GM21576 (cell line): ENCODE measurements around the gene KLHL36.
"Not testable (repeated sequence)": the region's sequence is repeated elsewhere in the genome, so short reads cannot be mapped to it uniquely, and the experiment has no call there.

Experiments
- ATAC-seq: cut with Tn5 transposase; IDR thresholded peaks from one replicate; pipeline ENCODE4 v1.9.1; 2021; ENCODE audit warnings: mild to moderate bottlenecking, moderate library complexity; ENCODE audit not compliant: unreplicated experiment

KLHL36 gene

DNA sequence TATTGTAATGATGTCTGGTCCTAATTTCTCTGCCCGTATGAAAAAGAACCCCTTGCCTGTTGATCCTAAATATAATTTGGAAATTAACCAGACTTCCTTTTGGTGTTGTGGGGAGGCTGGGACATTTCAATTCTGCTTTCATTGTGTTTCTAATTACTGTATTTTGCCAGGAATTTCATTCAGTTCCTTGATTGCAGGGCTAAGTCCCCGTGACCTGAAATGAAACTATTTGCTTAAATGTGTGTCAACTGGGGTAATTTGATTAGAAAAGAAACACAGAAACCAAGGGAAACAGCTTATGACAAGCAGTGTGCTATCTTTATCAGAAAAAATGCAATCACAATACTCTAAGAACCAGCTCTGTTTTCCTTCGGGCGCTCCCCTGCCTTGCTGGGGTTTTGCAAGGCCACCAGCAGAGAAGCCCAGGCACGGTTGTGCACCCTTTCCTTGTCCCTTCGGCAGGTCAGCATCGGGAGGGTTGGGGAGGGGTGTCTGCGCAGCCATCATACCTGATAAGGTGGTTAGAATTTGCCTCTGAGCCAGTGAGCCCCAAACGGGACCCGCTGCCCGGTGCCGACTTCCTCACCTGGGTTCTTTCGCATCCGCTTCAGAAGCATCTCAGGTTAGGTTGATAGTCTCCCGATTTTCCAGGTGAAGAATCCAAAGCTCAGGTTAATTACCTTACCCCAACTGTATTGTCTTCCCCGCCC, 19.4 kb downstream of the KLHL36 start:
- no peak for ATAC-seq

GRCh38 chr16:84670063-84670462, 21.8 kb downstream of the KLHL36 start:
- no peak for ATAC-seq

DNA sequence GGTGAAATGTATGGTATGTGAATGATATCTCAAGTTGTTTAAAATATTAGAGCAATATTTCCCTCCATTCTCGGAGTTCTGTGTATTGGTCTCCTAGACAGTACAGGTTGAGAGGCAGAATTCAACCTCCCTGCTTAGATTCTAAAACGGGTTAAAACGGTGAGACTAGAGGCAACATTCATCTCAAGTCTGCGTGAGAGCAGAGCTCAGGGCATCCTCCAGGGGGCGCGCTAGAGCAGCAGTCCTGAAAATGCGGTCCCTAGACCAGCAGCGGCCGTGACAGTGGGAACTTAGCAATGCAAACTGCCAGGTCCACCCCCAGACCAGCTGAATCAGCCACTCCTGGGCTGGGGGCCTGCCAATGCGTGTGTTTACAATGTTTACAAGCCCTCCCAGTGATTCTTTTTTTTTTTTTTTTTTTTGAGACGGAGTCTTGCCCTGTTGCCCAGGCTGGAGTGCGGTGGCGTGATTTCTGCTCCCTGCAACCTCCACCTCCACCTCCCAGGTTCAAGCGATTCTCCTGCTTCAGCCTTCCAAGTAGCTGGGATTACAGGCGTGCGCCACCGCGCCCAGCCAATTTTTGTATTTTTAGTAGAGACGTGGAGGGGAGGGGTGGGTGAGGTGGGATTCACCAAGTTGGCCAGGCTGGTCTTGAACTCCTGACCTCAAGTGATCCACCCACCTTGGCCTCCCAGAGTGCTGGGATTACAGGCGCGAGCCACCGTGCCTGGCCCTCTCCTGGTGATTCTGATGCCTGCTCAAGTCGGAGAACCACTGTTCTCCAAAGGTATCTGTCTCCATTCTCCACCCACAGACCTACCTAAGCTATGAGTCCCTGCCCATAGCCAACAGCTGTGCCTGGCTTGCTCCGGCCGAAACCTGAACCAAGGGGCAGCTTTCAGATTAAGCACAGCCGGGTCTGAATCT, 24.2 kb downstream of the KLHL36 start:
- no peak for ATAC-seq

- ATAC-seq = no peak
Observed at GRCh38 chr16:84673203-84673535, 24.9 kb downstream of the KLHL36 start.

GRCh38 chr16:84673561-84673960, 25.2 kb downstream of the KLHL36 start:
- ATAC-seq = no peak

DNA sequence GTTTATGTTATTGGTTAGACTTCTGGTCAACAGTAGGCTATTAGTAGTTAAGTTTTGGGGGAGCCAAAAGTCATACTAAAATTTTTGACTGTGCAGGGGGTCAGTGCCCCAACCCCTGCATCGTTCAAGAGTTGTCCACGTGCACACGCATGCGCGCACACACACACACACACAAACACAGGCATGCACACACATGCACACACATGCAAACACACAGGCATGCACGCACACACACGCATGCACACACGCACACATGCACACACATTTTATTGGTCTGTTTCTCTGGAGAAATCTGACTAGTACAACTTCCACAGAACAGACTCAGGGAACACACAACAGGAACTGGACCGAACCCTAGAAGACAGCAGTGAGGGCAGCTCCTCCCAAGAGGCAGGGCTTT, 27.1 kb downstream of the KLHL36 start:
- ATAC-seq = no peak

GRCh38 chr16:84675884-84676283, 27.6 kb downstream of the KLHL36 start:
- no peak for ATAC-seq

DNA sequence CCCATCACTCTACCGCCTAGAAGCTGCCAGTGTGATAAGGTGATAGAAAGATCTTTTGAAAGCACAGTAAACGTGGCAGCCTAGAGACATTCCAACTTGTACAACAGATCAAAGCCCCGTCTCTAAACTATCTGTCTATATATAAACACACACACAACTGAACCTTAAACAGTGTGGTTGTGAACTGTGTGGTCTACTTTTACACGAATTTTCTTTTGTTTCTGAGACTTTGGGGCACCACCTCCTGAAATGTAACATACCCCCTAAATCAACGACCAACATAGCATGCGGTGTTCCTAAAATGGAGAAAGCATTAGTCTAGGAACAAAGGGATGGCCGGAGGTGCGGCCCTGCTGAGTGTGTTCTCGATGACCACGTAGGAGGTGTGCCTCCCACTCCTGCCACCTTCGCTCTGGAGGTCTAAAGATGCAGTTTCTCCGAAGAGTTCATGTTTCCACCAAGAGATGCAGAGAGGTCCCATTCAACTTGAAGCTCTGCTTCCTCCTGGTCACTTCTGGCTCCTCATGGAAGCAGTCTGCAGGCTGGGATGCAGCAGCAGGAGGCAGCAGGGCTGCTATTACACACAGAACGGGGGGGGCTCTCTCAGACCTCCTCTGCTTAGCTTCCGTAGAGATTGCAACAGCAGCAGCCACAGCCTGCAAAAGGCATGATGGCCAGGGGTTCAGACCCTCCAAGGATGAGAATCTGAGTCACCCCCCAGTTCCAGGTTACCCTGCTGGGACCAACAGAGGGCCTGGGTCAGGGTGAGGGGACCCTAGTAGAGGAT, 28.9 kb downstream of the KLHL36 start:
- no peak for ATAC-seq

- no peak for ATAC-seq
Observed at GRCh38 chr16:84677849-84678248, 29.5 kb downstream of the KLHL36 start.

DNA sequence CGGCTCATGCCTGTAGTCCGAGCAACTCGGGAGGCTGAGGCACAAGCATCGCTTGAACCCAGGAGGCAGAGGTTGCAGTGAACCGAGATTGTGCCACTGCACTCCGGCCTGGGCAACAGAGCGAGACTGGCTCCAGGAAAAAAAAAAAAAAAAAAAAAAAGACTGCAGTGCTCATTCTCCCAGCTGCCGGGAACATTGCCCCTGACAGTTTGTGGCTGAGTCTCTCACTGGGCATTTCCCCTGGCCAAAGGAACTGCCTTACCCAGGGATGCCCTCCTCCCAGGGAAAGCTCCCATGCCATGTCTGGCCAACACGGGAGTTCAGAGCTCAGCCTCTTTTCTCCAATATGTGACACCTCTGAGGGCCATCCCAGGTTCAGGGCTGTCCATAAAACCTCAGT, 30.2 kb downstream of the KLHL36 start:
- ATAC-seq = no peak

DNA sequence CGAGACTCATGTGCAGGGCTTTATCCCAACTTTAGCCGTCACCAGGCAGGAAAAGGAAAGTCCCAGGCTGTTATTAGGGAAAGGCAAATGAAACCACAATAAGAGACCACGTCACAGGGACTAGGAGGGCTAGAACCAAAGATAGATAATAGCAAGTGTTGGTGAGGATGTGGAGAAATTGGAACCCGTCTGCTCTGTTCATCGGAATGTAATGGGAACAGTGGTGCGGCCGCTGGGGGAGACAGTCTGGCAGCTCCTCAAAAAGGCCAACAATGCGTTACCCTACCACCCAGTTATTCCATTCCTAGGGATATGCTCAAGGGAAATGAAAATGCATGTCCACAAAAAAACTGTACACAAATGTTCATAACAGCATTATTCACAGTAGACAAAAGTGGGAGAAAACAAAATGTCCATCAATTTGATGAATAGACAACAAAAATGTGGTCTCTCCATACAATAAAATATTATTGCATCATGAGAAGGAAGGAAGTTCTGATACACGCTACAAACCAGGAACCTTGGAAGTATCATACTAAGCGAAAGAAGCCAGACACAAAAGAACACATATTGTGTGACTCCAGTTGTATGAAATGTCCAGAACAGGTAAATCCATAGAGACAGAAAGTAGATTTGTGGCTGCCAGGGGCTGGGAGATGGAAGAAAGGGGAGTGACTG, 32.0 kb downstream of the KLHL36 start:
- no peak for ATAC-seq

DNA sequence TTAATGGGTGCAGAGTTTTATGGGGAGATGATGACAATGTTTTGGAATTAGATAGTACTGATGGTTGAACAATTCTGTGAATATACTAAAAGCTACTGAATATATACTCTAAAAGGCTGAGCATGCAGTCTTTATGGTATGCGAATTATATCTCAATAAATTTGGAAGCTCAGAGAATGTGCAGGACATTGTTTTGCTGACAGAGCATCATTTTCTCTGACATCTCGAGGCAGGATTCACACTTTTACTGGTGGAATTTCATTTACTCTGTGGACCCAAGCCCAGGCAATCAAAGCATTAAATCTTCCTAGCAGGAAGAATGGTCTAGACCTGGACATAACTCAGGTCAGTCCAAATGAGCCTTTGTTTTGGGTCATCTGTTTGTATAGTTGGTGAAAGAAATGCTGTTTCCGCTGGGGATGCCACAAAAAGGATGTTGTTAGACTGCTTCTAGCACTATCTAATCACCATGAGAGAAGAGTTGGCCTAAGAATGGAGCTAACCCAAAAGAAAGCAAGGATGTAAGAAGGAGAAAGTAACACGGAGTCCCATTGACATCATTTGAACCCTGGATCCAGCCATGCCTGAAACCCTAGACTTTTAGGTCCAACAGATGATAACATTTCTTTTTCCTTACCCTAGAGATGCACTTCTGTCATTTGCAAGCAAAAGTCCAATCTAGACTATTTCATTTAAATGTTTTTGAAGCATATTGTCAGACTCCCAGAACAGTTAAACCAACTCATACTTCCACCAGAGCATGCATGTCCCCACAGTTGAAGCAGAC, 32.7 kb downstream of the KLHL36 start:
- no peak for ATAC-seq

DNA sequence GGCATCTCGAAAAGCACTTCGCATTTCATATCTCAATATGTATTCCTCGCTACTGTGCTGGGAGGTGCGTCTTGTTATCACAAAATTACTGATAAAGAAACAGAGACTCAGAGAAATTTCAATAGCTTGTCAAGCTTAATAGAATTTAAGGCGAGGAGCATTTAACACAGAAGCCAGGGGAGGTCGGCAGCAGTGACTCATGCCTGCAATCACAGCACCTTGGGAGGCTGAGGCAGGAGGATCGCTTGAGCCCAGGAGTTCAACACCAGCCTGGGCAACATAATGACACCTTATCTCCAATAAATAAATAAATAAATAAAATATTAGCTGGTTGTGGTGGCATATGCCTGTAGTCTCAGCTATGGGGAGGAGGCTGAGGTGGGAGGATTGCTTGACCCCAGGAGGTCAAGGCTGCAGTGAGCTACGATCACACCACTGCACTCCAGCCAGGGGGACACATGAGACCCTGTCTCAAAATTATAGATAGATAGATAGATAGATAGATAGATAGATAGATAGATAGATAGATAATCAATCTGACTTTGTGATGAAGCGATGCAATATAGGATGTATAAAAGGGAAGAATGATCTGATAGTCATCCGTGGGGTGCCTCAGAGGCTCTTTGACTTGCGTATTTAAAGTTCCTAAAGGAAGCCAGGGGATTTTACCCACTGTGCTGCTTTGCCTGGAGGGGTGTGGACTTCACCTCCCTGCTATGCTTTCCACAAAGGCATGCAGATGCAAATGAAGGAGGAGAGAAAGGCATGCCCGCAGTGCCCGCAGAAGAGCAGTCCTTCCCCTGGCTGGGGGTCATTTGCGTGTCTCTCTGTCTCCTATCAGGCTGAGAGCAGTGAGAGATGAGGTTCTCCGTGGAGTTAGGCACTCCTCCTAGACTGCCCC, 35.6 kb downstream of the KLHL36 start:
- no peak for ATAC-seq

GRCh38 chr16:84684592-84684965, 36.3 kb downstream of the KLHL36 start:
- ATAC-seq = no peak

GRCh38 chr16:84685210-84685609, 36.9 kb downstream of the KLHL36 start:
- no peak for ATAC-seq

DNA sequence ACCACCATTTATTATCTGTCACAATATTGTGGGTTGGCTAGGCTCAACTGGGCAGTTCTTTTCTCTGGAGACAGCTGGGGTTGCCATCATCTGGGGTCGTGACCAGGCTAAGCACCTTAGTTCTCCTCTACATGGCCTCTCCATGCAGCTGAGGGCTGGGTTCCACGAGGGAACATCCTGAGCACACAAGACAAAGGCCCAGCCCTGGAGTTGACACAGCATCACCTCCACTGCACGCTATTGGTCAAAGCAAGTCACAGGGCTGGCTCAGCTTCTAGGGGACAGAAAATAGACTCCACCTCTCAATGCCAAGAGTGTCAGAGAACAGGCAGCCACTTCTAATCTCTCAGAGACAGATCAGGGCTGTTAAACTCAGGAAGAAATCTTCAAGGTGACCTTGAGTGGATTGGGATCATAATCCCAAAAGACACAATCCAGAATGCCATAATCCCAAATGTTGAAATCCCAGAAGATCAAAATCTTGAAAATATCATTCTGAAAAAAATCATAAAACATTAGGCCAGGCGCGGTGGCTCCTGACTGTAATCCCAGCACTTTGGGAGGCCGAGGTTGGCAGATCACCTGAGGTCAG, 38.5 kb downstream of the KLHL36 start:
- no peak for ATAC-seq

DNA sequence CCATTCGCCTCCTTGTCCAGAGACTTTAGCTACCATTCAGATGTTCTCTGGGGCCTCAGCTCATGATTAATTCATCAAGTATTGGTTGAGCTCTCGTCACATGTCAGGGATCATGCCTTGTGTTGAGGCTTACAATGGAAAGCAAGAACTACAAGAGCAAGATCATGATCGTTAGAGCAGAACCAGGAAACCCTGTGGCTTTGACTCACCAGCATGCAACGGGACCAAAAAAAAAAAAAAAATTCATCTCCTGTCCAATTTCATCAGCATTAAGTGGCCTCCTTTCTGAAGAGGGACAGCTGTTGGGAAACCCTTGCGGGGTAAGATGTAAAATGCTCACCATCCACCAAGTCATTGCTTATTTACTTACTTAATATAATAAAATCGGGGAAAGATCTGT, 39.4 kb downstream of the KLHL36 start:
- peak; percentile 74 for ATAC-seq

- ATAC-seq = not testable (repeated sequence)
Observed at GRCh38 chr16:84688163-84688562, 39.9 kb downstream of the KLHL36 start.

- no peak for ATAC-seq
Observed at GRCh38 chr16:84689111-84689510, 40.8 kb downstream of the KLHL36 start.
